SK-N-SH (cell line): ENCODE data around the gene BCO2. TPM values are rescaled to one million over a fixed set of nuclear protein-coding genes. Genes with fewer than 3 reads are reported as not detected.

Experiments used
- CTCF ChIA-PET: fragments of 300-600, 350-600 bp; formaldehyde crosslinking; extraction: SDS; loops from one replicate; lab custom pipeline; 2021; lab: Yijun Ruan, JAX
- POLR2A ChIA-PET: fragments of 350-600 bp; sonication (Branson Sonifier 250); formaldehyde crosslinking; extraction: SDS; loops from one replicate; lab custom pipeline; 2020; ENCODE audit warnings: antibody characterized with exemption, inconsistent platforms; lab: Yijun Ruan, JAX
- DNase-seq: peaks from one replicate; pipeline ENCODE4 v3.0.0; 2012
- H2AFZ ChIP-seq: fragments of 200-600 bp; sonication (generic); 2 replicates; pipeline ENCODE4 v1.8.1; 2016; ENCODE audit warnings: antibody characterized with exemption, mild to moderate bottlenecking, low read depth
- H3F3A ChIP-seq: fragments of 200-600 bp; sonication (generic); replicated peaks from 2 replicates; pipeline ENCODE3; 2016; ENCODE audit warnings: antibody characterized with exemption, mild to moderate bottlenecking; ENCODE audit not compliant: insufficient read depth
- H3K27ac ChIP-seq, 2 experiments: fragments of 200-500 bp in 1 of 2; fragments of 200-600 bp in 1 of 2; sonication (Bioruptor generic) in 1 of 2; sonication (generic), shearing (Covaris generic) in 1 of 2; 2 replicates each; pipeline versions ENCODE4 v1.5.1 to v1.6.1; 2014 to 2016; ENCODE audit warnings: low read depth in 2 of 2, inconsistent platforms in 1 of 2, low read length in 1 of 2, mild to moderate bottlenecking in 1 of 2, mixed read lengths in 1 of 2
- H3K27me3 ChIP-seq: fragments of 200-600 bp; sonication (generic), shearing (Covaris generic); 2 replicates; pipeline ENCODE4 v1.6.1; 2016; ENCODE audit warnings: mixed run types; ENCODE audit not compliant: insufficient read depth
- H3K36me3 ChIP-seq, 2 experiments: fragments of 200-500 bp in 1 of 2; fragments of 200-600 bp in 1 of 2; sonication (Bioruptor generic) in 1 of 2; sonication (generic) in 1 of 2; replicated peaks in 1 of 2; 2 replicates each; pipeline versions ENCODE3 to v1.5.1; 2014 to 2016; ENCODE audit warnings: low read length in 1 of 2, mild to moderate bottlenecking in 1 of 2; ENCODE audit not compliant: insufficient read depth in 2 of 2, control insufficient read depth in 1 of 2
- H3K4me1 ChIP-seq, 2 experiments: fragments of 200-500 bp in 1 of 2; fragments of 200-600 bp in 1 of 2; sonication (Bioruptor generic) in 1 of 2; sonication (generic), shearing (Covaris generic) in 1 of 2; 2 replicates each; pipeline versions ENCODE4 v1.5.1 to v1.6.1; 2014 to 2016; ENCODE audit warnings: low read depth in 1 of 2, low read length in 1 of 2, mixed run types in 1 of 2; ENCODE audit not compliant: insufficient read depth in 2 of 2, control insufficient read depth in 1 of 2
- H3K4me2 ChIP-seq: fragments of 200-600 bp; sonication (generic), shearing (Covaris generic); 2 replicates; pipeline ENCODE4 v1.6.1; 2017; ENCODE audit warnings: mixed run types
- H3K4me3 ChIP-seq, 2 experiments: fragments of 200-500 bp in 1 of 2; fragments of 200-600 bp in 1 of 2; sonication (Bioruptor generic) in 1 of 2; sonication (generic), shearing (Covaris generic) in 1 of 2; 2 replicates each; pipeline versions ENCODE4 v1.5.1 to v1.8.1; 2014 to 2016; ENCODE audit warnings: low read depth in 2 of 2, inconsistent platforms in 1 of 2, low read length in 1 of 2, mild to moderate bottlenecking in 1 of 2, mixed read lengths in 1 of 2, moderate library complexity in 1 of 2
- H3K79me2 ChIP-seq: fragments of 200-600 bp; sonication (generic); 2 replicates; pipeline ENCODE4 v1.8.1; 2017; ENCODE audit warnings: mild to moderate bottlenecking; ENCODE audit not compliant: insufficient read depth
- H3K9ac ChIP-seq: fragments of 200-600 bp; sonication (generic); 2 replicates; pipeline ENCODE4 v1.6.1; 2017; ENCODE audit warnings: mixed run types
- H3K9me2 ChIP-seq: fragments of 200-600 bp; sonication (generic); 2 replicates; pipeline ENCODE4 v1.6.1; 2017; ENCODE audit warnings: mixed run types
- H3K9me3 ChIP-seq: fragments of 200-600 bp; sonication (generic); 2 replicates; pipeline ENCODE4 v1.6.1; 2017; ENCODE audit warnings: mixed run types, mild to moderate bottlenecking, moderate library complexity
- H4K20me1 ChIP-seq: fragments of 200-600 bp; sonication (generic); 2 replicates; pipeline ENCODE4 v1.6.1; 2017; ENCODE audit warnings: mild to moderate bottlenecking, mixed run types; ENCODE audit not compliant: insufficient read depth
- CTCF ChIP-seq: fragments of 200-600 bp; sonication (generic); IDR thresholded peaks from 2 replicates; pipeline ENCODE4 v1.6.1; 2017; ENCODE audit warnings: antibody characterized with exemption, mild to moderate bottlenecking, moderate library complexity
- EP300 ChIP-seq, 2 experiments: IDR thresholded peaks; 2 replicates each; pipeline versions ENCODE4 v1.4.0 to v1.6.1; 2012; ENCODE audit warnings: borderline replicate concordance in 1 of 2, low read depth in 1 of 2, low read length in 1 of 2
- FOSL2 ChIP-seq: IDR thresholded peaks from 2 replicates; pipeline ENCODE4 v1.4.0; 2012; ENCODE audit warnings: low read depth, mild to moderate bottlenecking, moderate library complexity, borderline replicate concordance
- FOXM1 ChIP-seq: IDR thresholded peaks from 2 replicates; pipeline ENCODE4 v1.4.0; 2012; ENCODE audit warnings: low read depth, mild to moderate bottlenecking
- IRF3 ChIP-seq: fragments of 150-350 bp; IDR thresholded peaks from 2 replicates; pipeline ENCODE4 v1.6.1; 2016; ENCODE audit warnings: mild to moderate bottlenecking, low read depth, low read length
- JUND ChIP-seq: IDR thresholded peaks from 2 replicates; pipeline ENCODE4 v1.4.0; 2012
- MAX ChIP-seq: IDR thresholded peaks from 2 replicates; pipeline ENCODE4 v1.4.0; 2012; ENCODE audit warnings: low read depth
- MEF2A ChIP-seq: IDR thresholded peaks from 2 replicates; pipeline ENCODE4 v1.4.0; 2012; ENCODE audit warnings: low read depth, borderline replicate concordance
- NRF1 ChIP-seq: IDR thresholded peaks from 2 replicates; pipeline ENCODE4 v1.6.1; 2012; ENCODE audit warnings: low read depth, mild to moderate bottlenecking, low read length
- PBX3 ChIP-seq: IDR thresholded peaks from 2 replicates; pipeline ENCODE4; 2012
- POLR2AphosphoS5 ChIP-seq: IDR thresholded peaks from 2 replicates; pipeline ENCODE4 v1.6.1; 2012; ENCODE audit warnings: low read depth, low read length
- RXRA ChIP-seq: IDR thresholded peaks from 2 replicates; pipeline ENCODE4 v1.4.0; 2012; ENCODE audit warnings: low read depth, mild to moderate bottlenecking, borderline replicate concordance
- SIN3A ChIP-seq: IDR thresholded peaks from 2 replicates; pipeline ENCODE4 v1.6.1; 2012; ENCODE audit warnings: low read depth, mild to moderate bottlenecking, low read length, moderate library complexity, borderline replicate concordance
- SMC3 ChIP-seq: IDR thresholded peaks from 2 replicates; pipeline ENCODE4 v1.6.1; 2012; ENCODE audit warnings: low read depth, low read length, improper control_type of control experiment
- TAF1 ChIP-seq: IDR thresholded peaks from 2 replicates; pipeline ENCODE4 v1.6.1; 2012; ENCODE audit warnings: low read depth, mild to moderate bottlenecking, low read length, moderate library complexity, borderline replicate concordance
- USF1 ChIP-seq: IDR thresholded peaks from 2 replicates; pipeline ENCODE4 v1.4.0; 2012; ENCODE audit warnings: low read depth, borderline replicate concordance
- USF2 ChIP-seq: fragments of 150-350 bp; IDR thresholded peaks from 2 replicates; pipeline ENCODE4 v1.6.1; 2017; ENCODE audit warnings: antibody characterized with exemption, low read length, low read depth, borderline replicate concordance
- WGBS: methylation state at CpG from one replicate; pipeline ENCODE4 v1.1.6; 2017; ENCODE audit warnings: low lambda C conversion rate; 5-methylcytosine and 5-hydroxymethylcytosine counted together
- polyA plus RNA-seq, 3 experiments: library from polyadenylated mRNA; depleted of rRNA; stranded (reverse); fragments of >200 nt; gene quantifications; 2 replicates each; pipeline ENCODE4 v1.2.3, GENCODE V29; 2012

Gene BCO2
- polyA plus RNA-seq, 1 of the 3 experiments (the other 2 are of a cell fraction): 0.87 TPM

GRCh38 chr11:112266410-112266778 lies 91.1 kb downstream of the BCO2 start:
- TF ChIP-seq POLR2AphosphoS5 (no peak), USF1 (no peak), MAX (no peak), NRF1 (no peak), MEF2A (no peak), SIN3A (no peak), TAF1 (no peak), FOSL2 (no peak), IRF3 (no peak), PBX3 (no peak), FOXM1 (no peak), RXRA (no peak), SMC3 (no peak)
- no peaks in the 10 kb centered on the region for H3F3A ChIP-seq
- no peaks in the 10 kb centered on the region for H3K9me3 ChIP-seq
- H4K20me1 ChIP-seq: no peaks in the 10 kb centered on the region
- no peaks in the 10 kb centered on the region for H3K9me2 ChIP-seq
- DNase-seq: peak; percentile 37
- 75% methylated on average over 3 of the region's 3 CpGs for WGBS
- H3K9ac ChIP-seq: no peak overlapping the region
- POLR2A ChIA-PET: interaction anchor here (1.4 kb wide), 1 partner anchor 40 kb away, joined by 6 read pairs; the partner anchor contains the start of gene PTS
- H3K36me3 ChIP-seq: no peaks in the 10 kb centered on the region
- H3K27me3 ChIP-seq: no peaks in the 10 kb centered on the region
- H3K27ac ChIP-seq: peak overlapping the region in 1 of 2 experiments; percentile 92; a peak in 2 of 4 replicates
- no peak overlapping the region for H2AFZ ChIP-seq
- H3K4me2 ChIP-seq: no peak overlapping the region
- H3K4me1 ChIP-seq: peaks cover 0 to 21% of the 10 kb centered on the region in 2 experiments; a peak in 2 of 4 replicates
- H3K79me2 ChIP-seq: no peaks in the 10 kb centered on the region
- no peak overlapping the region for H3K4me3 ChIP-seq
- CTCF ChIA-PET: interaction anchor here (1.4 to 29.6 kb wide), 3 partner anchors 14 to 45 kb away, joined by 3 to 620 read pairs (median 15); partner anchors contain the start of gene PTS

- CTCF ChIA-PET: interaction anchor here (1.4 to 29.6 kb wide), 3 partner anchors 13 to 45 kb away, joined by 3 to 620 read pairs (median 15); partner anchors contain the start of gene PTS
- Histone ChIP-seq H3K27ac (no peak overlapping the region; a peak in 2 of 4 replicates), H3K4me1 (peaks cover 0 to 21% of the 10 kb centered on the region in 2 experiments; a peak in 2 of 4 replicates), H3K9me3 (no peaks in the 10 kb centered on the region), H3K36me3 (no peaks in the 10 kb centered on the region), H2AFZ (no peak overlapping the region), H3K27me3 (no peaks in the 10 kb centered on the region), H3K4me3 (no peak overlapping the region), H3K9ac (no peak overlapping the region), H4K20me1 (no peaks in the 10 kb centered on the region), H3F3A (no peaks in the 10 kb centered on the region), H3K4me2 (no peak overlapping the region), H3K9me2 (no peaks in the 10 kb centered on the region), H3K79me2 (no peaks in the 10 kb centered on the region)
- no peak for DNase-seq
- whole genome bisulfite sequencing: 68% methylated on average over 5 of the region's 5 CpGs
- POLR2A ChIA-PET: no interaction called here
- TF ChIP-seq USF2 (no peak), PBX3 (no peak), EP300 (IDR thresholded peaks at IDR 0.05; ENCODE audit: borderline replicate concordance in 1 of 2, low read depth in 1 of 2, low read length in 1 of 2) (no peak), JUND (no peak), FOXM1 (no peak), SIN3A (no peak), MAX (no peak), CTCF (no peak), IRF3 (no peak), FOSL2 (no peak)
These were observed 91.9 kb downstream of the BCO2 start for GRCh38 chr11:112267188-112267591.
